Endothelial cell of umbilical vein (primary cell): ENCODE results near the gene ZFYVE21.

Experiments
- CTCF ChIP-seq, 2 donors: IDR thresholded peaks; 1 replicate in 1 of 2; 2 replicates in 1 of 2; pipeline ENCODE4 v1.5.1; 2011; ENCODE audit warnings: low read length in 2 of 2, mild to moderate bottlenecking in 2 of 2, moderate library complexity in 2 of 2, control low read depth in 1 of 2, inconsistent platforms in 1 of 2, low read depth in 1 of 2; ENCODE audit not compliant: insufficient read depth in 1 of 2; ENCODE audit errors: extremely low read depth in 1 of 2
- EZH2 ChIP-seq: IDR thresholded peaks from 2 replicates; pipeline ENCODE4 v1.6.1; 2012; ENCODE audit warnings: borderline replicate concordance, low read depth, mild to moderate bottlenecking, moderate library complexity, low read length, inconsistent platforms; ENCODE audit not compliant: severe bottlenecking
- FOS ChIP-seq: IDR thresholded peaks from 2 replicates; pipeline ENCODE4 v1.6.1; 2011; ENCODE audit warnings: mild to moderate bottlenecking, low read length, moderate library complexity, borderline replicate concordance; ENCODE audit not compliant: insufficient read depth
- MYC ChIP-seq: IDR thresholded peaks from one replicate; pipeline ENCODE4 v1.6.1; 2011; ENCODE audit warnings: mild to moderate bottlenecking, low read depth, low read length
- POLR2A ChIP-seq: IDR thresholded peaks from 2 replicates; pipeline ENCODE4 v1.6.1; 2012; ENCODE audit warnings: low read depth, mild to moderate bottlenecking, control low read depth, low read length
- POLR2AphosphoS5 ChIP-seq: IDR thresholded peaks from 2 replicates; pipeline ENCODE4 v1.6.1; 2012; ENCODE audit warnings: low read depth, mild to moderate bottlenecking, control low read depth, low read length, moderate library complexity; ENCODE audit not compliant: insufficient read depth
- TF ChIP-seq, protein P1 (sequence below): IDR thresholded peaks from 2 replicates; pipeline ENCODE4 v1.6.1; 2011; ENCODE audit not compliant: insufficient read depth, insufficient read length

DNA sequence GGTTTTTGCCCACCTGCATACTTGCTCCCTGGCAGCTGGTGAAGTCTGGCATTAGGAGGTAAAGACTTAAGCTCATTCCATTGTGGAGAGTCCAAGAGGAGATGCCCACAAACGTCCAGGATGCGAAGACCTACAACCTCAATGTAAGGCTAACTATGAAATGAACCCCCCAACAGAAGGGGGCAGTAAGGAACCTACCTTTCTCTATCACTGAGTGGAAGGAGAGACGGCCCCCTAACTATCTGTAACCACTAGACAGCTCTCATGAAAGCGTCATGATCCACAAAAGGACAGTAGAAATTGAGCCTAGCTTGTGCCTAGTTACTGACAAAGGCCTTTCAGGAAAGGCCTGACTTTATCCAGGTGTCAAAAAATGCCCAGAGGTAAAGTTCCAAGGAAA is 55.3 kb downstream of the ZFYVE21 start:
- TF ChIP-seq POLR2A, result no peak
- TF ChIP-seq CTCF (IDR thresholded peaks at IDR 0.05; ENCODE audit: extremely low read depth in 1 of 2, insufficient read depth in 1 of 2, low read depth in 1 of 2, low read length in 2 of 2), result no peak
- TF ChIP-seq, protein P1, sequence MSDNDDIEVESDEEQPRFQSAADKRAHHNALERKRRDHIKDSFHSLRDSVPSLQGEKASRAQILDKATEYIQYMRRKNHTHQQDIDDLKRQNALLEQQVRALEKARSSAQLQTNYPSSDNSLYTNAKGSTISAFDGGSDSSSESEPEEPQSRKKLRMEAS, result no peak
- TF ChIP-seq EZH2, result no peak
- no peak for TF ChIP-seq POLR2AphosphoS5
- no peak for TF ChIP-seq MYC
- no peak for TF ChIP-seq FOS
